Astrocyte of the cerebellum (primary cell): ENCODE measurements around the gene CCDC89.

Experiments
- DNase-seq: peaks from one replicate; pipeline ENCODE4 v3.0.0-alpha.2; 2011; ENCODE audit warnings: low read depth
- H3K4me3 ChIP-seq: 2 replicates; pipeline ENCODE4 v1.5.1; 2011; ENCODE audit warnings: mild to moderate bottlenecking, low read depth, low read length, moderate library complexity
- in situ Hi-C: cut with HindIII; loops from 2 replicates; pipeline ENCODE4 v1.10.0; 2017; ENCODE audit warnings: low sequenced_read_pairs
- TF ChIP-seq, protein P1 (sequence below): IDR thresholded peaks from 2 replicates; pipeline ENCODE4 v1.5.1; 2012; ENCODE audit warnings: low read length, low read depth, moderate library complexity, mild to moderate bottlenecking; ENCODE audit errors: missing control alignments

CCDC89 gene

GRCh38 chr11:85685820-85686459 lies at the start of gene CCDC89:
TSS of gene CCDC89 (minus strand) at chr11:85686195. CDS start at chr11:85686130, 65 bp downstream.
- H3K4me3 ChIP-seq: peak within 1 kb of the TSS; percentile 38
- TF ChIP-seq, protein P1, sequence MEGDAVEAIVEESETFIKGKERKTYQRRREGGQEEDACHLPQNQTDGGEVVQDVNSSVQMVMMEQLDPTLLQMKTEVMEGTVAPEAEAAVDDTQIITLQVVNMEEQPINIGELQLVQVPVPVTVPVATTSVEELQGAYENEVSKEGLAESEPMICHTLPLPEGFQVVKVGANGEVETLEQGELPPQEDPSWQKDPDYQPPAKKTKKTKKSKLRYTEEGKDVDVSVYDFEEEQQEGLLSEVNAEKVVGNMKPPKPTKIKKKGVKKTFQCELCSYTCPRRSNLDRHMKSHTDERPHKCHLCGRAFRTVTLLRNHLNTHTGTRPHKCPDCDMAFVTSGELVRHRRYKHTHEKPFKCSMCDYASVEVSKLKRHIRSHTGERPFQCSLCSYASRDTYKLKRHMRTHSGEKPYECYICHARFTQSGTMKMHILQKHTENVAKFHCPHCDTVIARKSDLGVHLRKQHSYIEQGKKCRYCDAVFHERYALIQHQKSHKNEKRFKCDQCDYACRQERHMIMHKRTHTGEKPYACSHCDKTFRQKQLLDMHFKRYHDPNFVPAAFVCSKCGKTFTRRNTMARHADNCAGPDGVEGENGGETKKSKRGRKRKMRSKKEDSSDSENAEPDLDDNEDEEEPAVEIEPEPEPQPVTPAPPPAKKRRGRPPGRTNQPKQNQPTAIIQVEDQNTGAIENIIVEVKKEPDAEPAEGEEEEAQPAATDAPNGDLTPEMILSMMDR: no peak
- DNase-seq: peak; percentile 96
- in situ Hi-C loops: no loop called here

GRCh38 chr11:85732965-85733364 lies 47.0 kb upstream of the CCDC89 start:
- DNase-seq: no peak
- no peak overlapping the region for H3K4me3 ChIP-seq
- in situ Hi-C loops: no loop called here
- TF ChIP-seq, protein P1: no peak

DNA sequence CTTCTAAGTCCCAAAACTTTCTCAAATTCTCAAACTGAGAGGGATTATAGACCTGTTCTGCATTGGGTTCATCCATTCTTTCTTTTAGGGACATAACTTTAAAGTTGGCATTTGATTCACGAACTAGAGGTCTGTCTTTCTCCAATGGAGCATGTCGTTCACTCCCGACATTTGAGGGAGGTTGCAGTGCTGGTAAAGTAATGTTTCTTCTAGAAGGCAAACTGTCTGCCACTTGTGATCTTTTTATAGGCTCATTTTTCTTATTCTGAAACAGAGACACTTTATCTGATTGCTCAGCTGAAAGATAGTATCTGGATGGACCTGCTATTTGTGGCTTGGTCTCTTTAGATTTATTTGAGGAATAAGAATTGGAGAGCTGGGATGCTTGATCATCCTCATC lies 40.4 kb upstream of the CCDC89 start:
- TF ChIP-seq, protein P1: no peak
- DNase-seq: no peak
- H3K4me3 ChIP-seq: no peak overlapping the region
- in situ Hi-C loops: no loop called here

- TF ChIP-seq, protein P1: no peak
- in situ Hi-C loops: no loop called here
- peak; percentile 87 for DNase-seq
- H3K4me3 ChIP-seq: no peak overlapping the region
Observed at GRCh38 chr11:85725510-85726258, 39.7 kb upstream of the CCDC89 start.

DNA sequence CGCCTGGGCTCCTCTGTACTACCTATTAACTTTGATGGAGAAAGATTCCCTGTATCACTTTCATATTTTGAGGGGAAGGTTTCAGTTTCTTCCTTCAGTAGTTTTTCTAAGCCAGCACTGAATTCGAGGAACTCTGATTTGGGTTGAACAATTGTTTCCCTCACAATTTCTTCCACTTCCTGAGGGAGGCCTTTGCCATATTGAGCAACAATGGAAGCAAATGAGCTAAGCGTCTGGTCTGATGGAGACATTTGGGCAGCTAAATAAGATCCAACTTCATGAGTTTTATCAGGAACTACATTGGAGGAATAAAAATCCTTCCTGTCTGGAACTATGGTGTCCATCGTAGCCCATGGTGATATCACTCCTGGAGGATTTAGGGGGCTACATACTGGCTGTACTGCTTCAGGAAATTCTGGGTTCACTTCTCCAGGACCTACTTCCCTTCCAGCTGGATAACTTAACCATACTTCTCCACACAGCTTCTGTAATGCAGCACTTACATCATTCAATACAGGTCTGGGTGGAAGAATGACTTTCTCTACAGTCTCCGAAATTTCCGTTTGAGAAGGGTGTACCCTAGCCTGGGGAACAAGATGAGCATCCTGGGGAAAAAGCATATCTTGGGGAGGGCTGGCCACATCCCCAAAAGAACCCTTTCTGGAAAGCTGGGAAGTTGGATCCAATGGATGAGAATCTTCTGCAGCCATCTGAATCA lies 38.9 kb upstream of the CCDC89 start:
- DNase-seq: no peak
- TF ChIP-seq, protein P1: no peak
- no peak overlapping the region for H3K4me3 ChIP-seq
- in situ Hi-C loops: no loop called here

DNA sequence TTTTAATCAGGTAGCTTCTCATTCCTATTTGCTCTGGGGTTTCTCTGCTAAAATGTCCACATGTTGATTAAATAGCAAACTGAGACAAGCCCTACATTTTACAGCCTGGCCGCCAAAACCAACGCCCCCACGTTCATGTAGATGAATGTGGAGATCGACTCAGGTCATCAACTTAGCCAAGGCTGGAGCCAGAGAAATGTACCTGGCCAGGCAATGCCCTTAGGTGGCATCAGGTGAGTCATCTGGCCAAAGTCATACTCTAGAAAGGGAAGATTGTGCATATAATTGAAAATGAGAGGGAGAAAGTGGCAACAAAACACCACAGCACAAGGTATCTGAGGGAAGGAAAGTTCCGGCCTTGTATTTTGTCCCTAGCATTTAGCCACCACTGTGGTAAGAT lies 37.1 kb upstream of the CCDC89 start:
- in situ Hi-C loops: no loop called here
- no peak for DNase-seq
- TF ChIP-seq, protein P1: no peak

More for the DNA sequence above, 37.1 kb upstream of the CCDC89 start:
- no peak overlapping the region for H3K4me3 ChIP-seq
